Glutamatergic neuron (in vitro differentiated cells): ENCODE measurements around the gene CARD19. TPM values are rescaled to one million over a fixed set of nuclear protein-coding genes. Genes with fewer than 3 reads are reported as not detected.

Source experiments
- DNase-seq: peaks from one replicate; pipeline ENCODE4 v3.0.0; 2022
- H3K27ac Mint-ChIP-seq: one replicate; pipeline ENCODE4 v1.8.0; 2020; ENCODE audit warnings: mild to moderate bottlenecking, mixed read lengths, inconsistent platforms; ENCODE audit not compliant: unreplicated experiment
- H3K27me3 Mint-ChIP-seq: one replicate; pipeline ENCODE4 v1.8.0; 2020; ENCODE audit warnings: mild to moderate bottlenecking, moderate library complexity, mixed read lengths, inconsistent platforms; ENCODE audit not compliant: unreplicated experiment
- H3K36me3 Mint-ChIP-seq: one replicate; pipeline ENCODE4 v1.8.0; 2020; ENCODE audit warnings: mild to moderate bottlenecking, mixed read lengths, inconsistent platforms; ENCODE audit not compliant: unreplicated experiment
- H3K4me1 Mint-ChIP-seq: one replicate; pipeline ENCODE4 v1.8.0; 2020; ENCODE audit warnings: mild to moderate bottlenecking, low read depth, mixed read lengths, inconsistent platforms; ENCODE audit not compliant: unreplicated experiment
- H3K4me3 Mint-ChIP-seq: one replicate; pipeline ENCODE4 v1.8.0; 2020; ENCODE audit warnings: mild to moderate bottlenecking, mixed read lengths, inconsistent platforms; ENCODE audit not compliant: unreplicated experiment
- H3K9me3 Mint-ChIP-seq: one replicate; pipeline ENCODE4 v1.8.0; 2020; ENCODE audit warnings: mild to moderate bottlenecking, moderate library complexity, mixed read lengths, inconsistent platforms; ENCODE audit not compliant: unreplicated experiment
- total RNA-seq: library from RNA; stranded (reverse); fragmentation: NEBNext Ultra II Directional; extraction: Animal tissue kit (Norgen Biotek cat#: 25700); gene quantifications from one replicate; pipeline ENCODE4 v1.2.1, GENCODE V29; 2021; ENCODE audit not compliant: unreplicated experiment
- TF ChIP-seq, protein P1 (sequence below): fragments of 200-600 bp; sonication (generic); IDR thresholded peaks from one replicate; pipeline ENCODE4 v1.5.0; 2021; ENCODE audit not compliant: partially characterized antibody, unreplicated experiment

The CARD19 gene
- total RNA-seq, 1 donor from 2014 or later: 55.8 TPM

DNA sequence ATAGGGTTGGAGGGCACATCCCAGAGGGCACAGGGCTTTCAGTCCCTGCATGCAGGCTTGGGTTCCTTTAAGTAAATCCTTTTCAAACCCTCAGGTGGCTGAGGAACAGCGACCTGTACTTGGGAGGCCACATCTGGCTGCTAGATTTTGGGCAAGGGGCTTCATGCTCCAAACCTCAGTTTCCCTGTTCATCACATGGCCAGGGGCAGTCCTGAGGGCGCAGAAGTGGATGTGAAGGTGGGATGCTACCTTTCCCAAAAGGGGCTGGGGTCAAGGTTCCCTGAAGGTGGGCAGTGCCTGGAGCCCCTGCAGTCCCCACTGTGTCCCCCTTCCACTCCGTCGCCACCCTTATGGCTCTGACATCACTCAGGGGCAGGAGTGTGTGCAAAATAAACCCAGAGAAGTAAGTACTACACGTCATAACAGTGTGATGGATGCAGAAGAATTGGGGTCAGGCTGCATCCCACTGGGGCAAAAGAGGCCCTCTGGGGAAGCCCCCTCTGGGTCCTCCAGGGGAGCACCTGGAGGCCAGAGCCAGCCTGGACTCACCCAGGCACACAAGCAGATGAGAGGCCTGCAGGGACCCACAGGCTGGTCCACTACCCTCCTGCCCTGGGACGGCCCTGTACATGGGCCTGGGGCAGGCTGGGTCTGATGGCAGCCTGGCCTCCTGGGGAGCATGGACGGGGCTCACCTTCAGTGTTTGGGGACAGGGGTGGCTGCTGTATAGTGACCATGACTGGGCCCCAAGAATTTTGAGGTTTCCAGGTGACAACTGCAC lies 1.9 kb upstream of the CARD19 start:
- TF ChIP-seq, protein P1, sequence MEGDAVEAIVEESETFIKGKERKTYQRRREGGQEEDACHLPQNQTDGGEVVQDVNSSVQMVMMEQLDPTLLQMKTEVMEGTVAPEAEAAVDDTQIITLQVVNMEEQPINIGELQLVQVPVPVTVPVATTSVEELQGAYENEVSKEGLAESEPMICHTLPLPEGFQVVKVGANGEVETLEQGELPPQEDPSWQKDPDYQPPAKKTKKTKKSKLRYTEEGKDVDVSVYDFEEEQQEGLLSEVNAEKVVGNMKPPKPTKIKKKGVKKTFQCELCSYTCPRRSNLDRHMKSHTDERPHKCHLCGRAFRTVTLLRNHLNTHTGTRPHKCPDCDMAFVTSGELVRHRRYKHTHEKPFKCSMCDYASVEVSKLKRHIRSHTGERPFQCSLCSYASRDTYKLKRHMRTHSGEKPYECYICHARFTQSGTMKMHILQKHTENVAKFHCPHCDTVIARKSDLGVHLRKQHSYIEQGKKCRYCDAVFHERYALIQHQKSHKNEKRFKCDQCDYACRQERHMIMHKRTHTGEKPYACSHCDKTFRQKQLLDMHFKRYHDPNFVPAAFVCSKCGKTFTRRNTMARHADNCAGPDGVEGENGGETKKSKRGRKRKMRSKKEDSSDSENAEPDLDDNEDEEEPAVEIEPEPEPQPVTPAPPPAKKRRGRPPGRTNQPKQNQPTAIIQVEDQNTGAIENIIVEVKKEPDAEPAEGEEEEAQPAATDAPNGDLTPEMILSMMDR: no peak
- H3K27ac Mint-ChIP-seq: no peak overlapping the region
- peak; percentile 18 for DNase-seq
- peaks cover 2% of the 10 kb centered on the region for H3K27me3 Mint-ChIP-seq
- H3K4me1 Mint-ChIP-seq: peaks cover 5% of the 10 kb centered on the region
- H3K9me3 Mint-ChIP-seq: peaks cover 8% of the 10 kb centered on the region
- H3K4me3 Mint-ChIP-seq: peak overlapping the region; percentile 82
- no peaks in the 10 kb centered on the region for H3K36me3 Mint-ChIP-seq

DNA sequence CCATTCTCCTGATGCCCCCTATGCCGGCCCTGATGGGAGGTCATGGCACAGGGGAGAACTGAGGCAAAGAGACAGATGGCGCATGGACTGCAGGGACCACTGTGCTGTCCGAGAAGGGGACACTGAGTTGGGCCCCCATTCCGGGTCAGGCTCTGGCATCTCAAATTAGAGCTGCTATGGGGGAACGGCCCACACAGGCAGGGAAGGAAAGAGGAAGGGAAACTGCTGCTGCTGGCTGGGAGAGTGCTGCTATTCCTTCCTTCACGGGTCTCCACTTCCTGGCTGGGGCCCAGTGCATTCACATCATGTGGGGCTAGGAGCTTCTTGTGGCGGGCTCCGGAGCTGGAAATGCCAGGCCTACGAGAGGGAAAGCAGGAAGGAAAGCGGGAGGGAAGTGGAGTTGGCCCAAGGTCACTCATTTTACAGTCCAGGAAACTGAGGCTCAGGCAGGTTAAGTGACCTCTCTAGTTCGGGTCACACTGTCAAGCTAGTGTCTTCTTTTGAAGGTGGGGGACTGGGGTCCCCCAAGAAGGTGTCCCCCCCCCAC lies 1.3 kb upstream of the CARD19 start:
- Mint-ChIP-seq H3K9me3 (peaks cover 8% of the 10 kb centered on the region), H3K27me3 (peaks cover 2% of the 10 kb centered on the region), H3K27ac (peak overlapping the region; percentile 83), H3K36me3 (no peaks in the 10 kb centered on the region), H3K4me3 (peak overlapping the region; percentile 82), H3K4me1 (peaks cover 5% of the 10 kb centered on the region)
- TF ChIP-seq, protein P1: no peak
- DNase-seq: peak; percentile 16

DNA sequence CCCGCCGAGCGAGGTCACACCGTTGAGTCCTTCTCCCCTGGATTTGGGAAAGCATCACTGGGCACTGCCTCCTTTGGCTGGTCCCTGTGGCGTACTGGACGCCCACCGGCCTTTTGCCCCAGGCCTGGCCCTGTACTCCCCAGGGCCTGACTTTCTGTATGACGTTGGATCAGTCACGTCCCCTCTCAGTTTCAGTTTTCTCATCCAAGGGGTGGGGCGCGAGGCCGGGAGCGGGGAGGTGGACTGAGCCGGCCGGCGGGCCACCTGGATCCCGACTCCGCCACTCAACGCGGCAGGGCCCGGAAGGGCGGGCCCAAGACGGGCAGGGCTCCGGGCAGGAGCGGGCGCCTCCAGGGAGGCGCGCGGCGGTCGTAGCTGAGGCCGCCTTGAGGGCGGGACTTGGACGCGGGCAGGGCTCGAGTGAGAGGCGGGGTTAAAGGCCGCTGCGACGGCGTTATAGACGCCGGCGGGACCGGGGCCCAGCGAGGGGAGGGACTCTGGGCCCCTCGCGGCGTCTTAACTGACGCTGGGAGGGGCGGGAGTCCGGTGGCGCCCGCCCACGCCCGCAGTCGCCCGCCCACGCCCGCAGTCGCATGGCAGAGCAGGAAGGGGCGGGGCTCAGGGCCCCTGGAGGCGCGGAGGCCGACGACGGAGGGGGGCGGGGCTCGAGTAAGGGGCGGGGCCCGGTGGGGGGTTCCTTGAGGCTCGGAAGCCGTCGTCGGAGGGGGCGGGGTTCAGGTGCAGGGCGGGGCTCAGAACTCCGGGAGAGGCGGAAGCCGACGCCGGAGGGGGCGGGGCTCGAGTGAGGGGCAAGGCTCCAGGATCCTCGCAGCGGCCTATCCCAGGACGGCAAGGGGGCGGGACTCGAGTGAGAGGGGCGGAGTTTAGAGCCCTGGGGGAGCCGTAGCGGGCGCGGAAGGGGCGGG lies 549 bp upstream of the CARD19 start:
- H3K4me1 Mint-ChIP-seq: peaks cover 5% of the 10 kb centered on the region
- peaks cover 2% of the 10 kb centered on the region for H3K27me3 Mint-ChIP-seq
- H3K27ac Mint-ChIP-seq: no peak overlapping the region
- H3K9me3 Mint-ChIP-seq: peaks cover 9% of the 10 kb centered on the region
- DNase-seq: peak; percentile 100
- TF ChIP-seq, protein P1: no peak
- peak overlapping the region; percentile 57 for H3K4me3 Mint-ChIP-seq
- H3K36me3 Mint-ChIP-seq: peaks cover 2% of the 10 kb centered on the region

DNA sequence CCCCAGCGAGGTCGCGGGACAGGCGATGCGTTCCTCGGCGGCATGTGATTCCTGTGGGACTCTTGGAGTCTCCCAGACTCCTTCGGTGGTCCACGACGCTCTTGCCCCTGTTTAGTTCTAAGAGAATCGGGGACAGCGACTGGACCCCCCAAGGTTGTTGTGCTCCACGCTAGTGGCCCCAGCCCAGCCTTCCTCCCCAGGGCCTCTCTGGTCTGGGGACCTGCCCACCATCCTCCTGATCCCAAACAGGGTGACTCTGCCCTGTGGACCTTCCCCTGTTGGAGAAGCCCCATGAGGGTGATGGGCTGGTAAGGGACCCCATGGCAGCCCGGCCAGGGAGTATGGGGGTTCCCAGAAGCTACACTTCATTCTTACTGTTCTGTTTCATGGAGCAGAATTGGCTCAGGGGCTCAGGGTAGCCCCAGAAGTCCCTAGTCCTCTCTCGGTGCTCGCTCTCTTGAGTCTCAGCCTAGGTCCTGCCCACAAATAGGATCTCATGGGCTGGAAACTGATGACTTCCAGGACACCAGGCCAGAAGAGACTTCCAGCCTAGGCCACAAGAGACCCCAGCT lies 880 bp downstream of the CARD19 start:
- Mint-ChIP-seq H3K4me1 (peaks cover 5% of the 10 kb centered on the region), H3K9me3 (peaks cover 8% of the 10 kb centered on the region), H3K27me3 (peaks cover 2% of the 10 kb centered on the region), H3K4me3 (peak overlapping the region; percentile 93), H3K27ac (peak overlapping the region; percentile 49), H3K36me3 (peaks cover 6% of the 10 kb centered on the region)
- DNase-seq: peak; percentile 22
- TF ChIP-seq, protein P1: no peak
